Ramos (cell line): ENCODE results near the gene LMF1.

Experiments used
- in situ Hi-C: fragments of 300-500 bp; cut with MboI; formaldehyde crosslinking; loops from one replicate; pipeline ENCODE4 v1.14.3; 2022; ENCODE audit warnings: low sequenced_read_pairs; ENCODE audit not compliant: unreplicated experiment

LMF1 gene

GRCh38 chr16:856101-856500, 114.7 kb downstream of the LMF1 start:
- in situ Hi-C loops = no loop called here

GRCh38 chr16:855471-855870, 115.3 kb downstream of the LMF1 start:
- in situ Hi-C loops = no loop called here

- in situ Hi-C loops = no loop called here
Measured at GRCh38 chr16:854808-855410, 115.9 kb downstream of the LMF1 start.

GRCh38 chr16:853981-854807, 116.6 kb downstream of the LMF1 start:
- in situ Hi-C loops = no loop called here

GRCh38 chr16:853306-853705, 117.5 kb downstream of the LMF1 start:
- in situ Hi-C loops = no loop called here

- in situ Hi-C loops = no loop called here
Measured at GRCh38 chr16:852451-853185, 118.2 kb downstream of the LMF1 start.

- in situ Hi-C loops = no loop called here
Measured at GRCh38 chr16:851871-852270, 118.9 kb downstream of the LMF1 start.

GRCh38 chr16:851209-851810, 119.5 kb downstream of the LMF1 start:
- in situ Hi-C loops = no loop called here

GRCh38 chr16:850668-851067, 120.1 kb downstream of the LMF1 start:
- in situ Hi-C loops = no loop called here

- in situ Hi-C loops = no loop called here
Measured at GRCh38 chr16:848510-849253, 122.1 kb downstream of the LMF1 start.

GRCh38 chr16:847681-848445, 122.9 kb downstream of the LMF1 start:
- in situ Hi-C loops = no loop called here

- in situ Hi-C loops = no loop called here
Measured at GRCh38 chr16:847151-847550, 123.6 kb downstream of the LMF1 start.

- in situ Hi-C loops = no loop called here
Measured at GRCh38 chr16:845351-845745, 125.4 kb downstream of the LMF1 start.

- in situ Hi-C loops = no loop called here
Measured at GRCh38 chr16:844638-845350, 126.0 kb downstream of the LMF1 start.

GRCh38 chr16:843771-844170, 127.0 kb downstream of the LMF1 start:
- in situ Hi-C loops = no loop called here

GRCh38 chr16:842711-843560, 127.8 kb downstream of the LMF1 start:
- in situ Hi-C loops = no loop called here

GRCh38 chr16:842061-842476, 128.7 kb downstream of the LMF1 start:
- in situ Hi-C loops = no loop called here
